GM23338 (cell line): ENCODE data around the gene DTNB.

Source experiments
- CREB1 ChIP-seq: fragments of 250-450 bp; sonication (Bioruptor Pico); IDR thresholded peaks from 2 replicates; pipeline ENCODE4 v1.5.0; 2020; ENCODE audit warnings: low read depth, mild to moderate bottlenecking, moderate library complexity
- CTCF ChIP-seq, 2 experiments: fragments of 200-600 bp in 1 of 2; sonication (generic) in 1 of 2; conservative IDR thresholded peaks; 2 replicates each; pipeline versions ENCODE4 v1.5.1 to v1.6.1; 2016 to 2017; ENCODE audit warnings: antibody characterized with exemption in 2 of 2, low read depth in 2 of 2, mild to moderate bottlenecking in 2 of 2, moderate library complexity in 1 of 2
- EZH2phosphoT487 ChIP-seq: fragments of 200-600 bp; sonication (generic); IDR thresholded peaks from one replicate; pipeline ENCODE4 v1.8.1; 2018; ENCODE audit warnings: antibody characterized with exemption; ENCODE audit not compliant: unreplicated experiment
- POLR2AphosphoS5 ChIP-seq: IDR thresholded peaks from 2 replicates; pipeline ENCODE4 v1.6.1; 2016; ENCODE audit warnings: antibody characterized with exemption, low read depth
- REST ChIP-seq: IDR thresholded peaks from one replicate; pipeline ENCODE4 v1.6.1; 2018; ENCODE audit warnings: antibody characterized with exemption; ENCODE audit not compliant: unreplicated experiment

GRCh38 chr2:25356088-25356487, 317.3 kb downstream of the DTNB start:
- TF ChIP-seq CTCF (conservative IDR thresholded peaks at IDR 0.05; ENCODE audit: low read depth in 2 of 2) (no peak), POLR2AphosphoS5 (no peak), CREB1 (CRISPR knock-in tag) (no peak), REST (no peak), EZH2phosphoT487 (no peak)
